Thyroid gland (tissue), 4 donors: Measurements from ENCODE around the gene KCNAB2. TPM values are rescaled to one million over a fixed set of nuclear protein-coding genes. Genes with fewer than 3 reads are reported as not detected.

Experiments
- DNase-seq, 2 donors: peaks; one replicate each; pipeline ENCODE4 v3.0.0-alpha.2; 2019
- H3K27ac ChIP-seq, 3 donors: fragments of 200-600 bp; sonication (generic); 1 replicate in 2 of 3; 2 replicates in 1 of 3; pipeline ENCODE4 v1.5.1; 2016 to 2019; ENCODE audit warnings: mild to moderate bottlenecking in 1 of 3, moderate library complexity in 1 of 3
- H3K27me3 ChIP-seq: fragments of 200-600 bp; sonication (generic); one replicate; pipeline ENCODE4 v1.5.1; 2019
- H3K36me3 ChIP-seq, 2 donors: fragments of 200-600 bp; sonication (generic); one replicate each; pipeline ENCODE4 v1.5.1; 2016 to 2019
- H3K4me1 ChIP-seq, 2 donors: fragments of 200-600 bp; sonication (generic); one replicate each; pipeline ENCODE4 v1.5.1; 2017 to 2019
- H3K4me3 ChIP-seq, 3 donors: fragments of 200-600 bp; sonication (generic); replicated peaks in 1 of 3; 1 replicate in 2 of 3; 2 replicates in 1 of 3; pipeline ENCODE4 v1.5.1; 2016; ENCODE audit warnings: mild to moderate bottlenecking in 1 of 3
- H3K9me3 ChIP-seq: fragments of 200-600 bp; sonication (generic); one replicate; pipeline ENCODE4 v1.5.1; 2017
- POLR2A ChIP-seq, 2 donors: fragments of 450-650 bp; IDR thresholded peaks; one replicate each; pipeline ENCODE4 v1.6.1; 2017; ENCODE audit warnings: antibody characterized with exemption in 2 of 2, mild to moderate bottlenecking in 2 of 2, moderate library complexity in 1 of 2
- WGBS, 2 donors: methylation state at CpG; one replicate each; pipeline ENCODE4 v1.1.5; 2017; 5-methylcytosine and 5-hydroxymethylcytosine counted together
- intact Hi-C: fragments of 100-400 bp; cut with DNase I; formaldehyde crosslinking; loops from one replicate; pipeline ENCODE4 v1.15.1; 2023
- total RNA-seq, 4 donors: library from RNA; depleted of rRNA; stranded (reverse); fragments of >200 nt; gene quantifications; one replicate each; pipeline ENCODE4 v1.2.3, GENCODE V29; 2016
- TF ChIP-seq, protein P1 (sequence below), 6 experiments: fragments of 200-600 bp in 3 of 6; fragments of 450-650 bp in 3 of 6; sonication (generic) in 3 of 6; IDR thresholded peaks; one replicate each; pipeline ENCODE4 v1.5.1; 2016 to 2019; ENCODE audit warnings: antibody characterized with exemption in 6 of 6, mild to moderate bottlenecking in 2 of 6, inconsistent platforms in 1 of 6, moderate library complexity in 1 of 6

Gene KCNAB2
- total RNA-seq, 4 donors from 2014 or later, result 3.1 to 7.3 (median 6.1) TPM

DNA sequence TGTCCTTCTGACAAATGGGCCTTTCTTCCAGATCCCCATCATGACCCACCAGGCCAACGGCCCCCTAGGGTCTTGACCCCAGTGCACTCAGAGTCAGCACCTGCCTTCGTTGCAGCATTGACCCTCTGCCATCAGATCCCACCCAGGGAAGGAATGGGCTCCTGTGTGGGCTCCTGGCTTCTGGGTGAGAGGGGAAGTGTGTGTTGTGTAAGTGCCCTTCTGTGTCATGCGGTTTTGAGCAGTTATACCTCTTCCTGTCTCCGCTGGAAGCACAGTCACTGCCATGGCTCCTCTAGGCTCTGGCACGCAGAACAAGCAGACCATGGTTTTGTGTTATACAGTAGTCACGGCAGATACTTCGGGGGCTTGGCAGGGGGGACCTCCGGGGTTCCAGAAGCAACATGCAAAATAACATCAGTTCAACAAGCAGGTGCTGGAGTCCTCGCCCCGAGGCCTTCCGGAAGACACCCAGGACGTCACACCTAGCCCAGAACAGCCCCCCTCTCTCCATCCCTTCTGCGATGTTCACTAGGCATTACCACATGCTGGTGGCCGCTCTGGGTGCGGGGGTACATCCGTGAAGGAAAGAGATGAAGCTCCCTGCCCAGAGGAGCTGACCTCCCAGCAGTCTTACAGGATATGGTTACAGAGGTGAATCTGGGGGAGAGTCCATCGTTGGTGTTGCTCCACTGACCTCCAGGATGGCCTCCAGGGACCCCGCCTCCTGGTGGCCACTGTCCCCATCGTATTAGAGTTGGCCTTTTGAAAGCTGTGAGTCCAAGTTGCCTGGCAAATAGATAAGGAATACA is 17.4 kb upstream of the KCNAB2 start:
- WGBS, 2 donors, result 75 to 86% methylated on average over 16 to 19 of the region's 19 CpGs
- TF ChIP-seq, protein P1, sequence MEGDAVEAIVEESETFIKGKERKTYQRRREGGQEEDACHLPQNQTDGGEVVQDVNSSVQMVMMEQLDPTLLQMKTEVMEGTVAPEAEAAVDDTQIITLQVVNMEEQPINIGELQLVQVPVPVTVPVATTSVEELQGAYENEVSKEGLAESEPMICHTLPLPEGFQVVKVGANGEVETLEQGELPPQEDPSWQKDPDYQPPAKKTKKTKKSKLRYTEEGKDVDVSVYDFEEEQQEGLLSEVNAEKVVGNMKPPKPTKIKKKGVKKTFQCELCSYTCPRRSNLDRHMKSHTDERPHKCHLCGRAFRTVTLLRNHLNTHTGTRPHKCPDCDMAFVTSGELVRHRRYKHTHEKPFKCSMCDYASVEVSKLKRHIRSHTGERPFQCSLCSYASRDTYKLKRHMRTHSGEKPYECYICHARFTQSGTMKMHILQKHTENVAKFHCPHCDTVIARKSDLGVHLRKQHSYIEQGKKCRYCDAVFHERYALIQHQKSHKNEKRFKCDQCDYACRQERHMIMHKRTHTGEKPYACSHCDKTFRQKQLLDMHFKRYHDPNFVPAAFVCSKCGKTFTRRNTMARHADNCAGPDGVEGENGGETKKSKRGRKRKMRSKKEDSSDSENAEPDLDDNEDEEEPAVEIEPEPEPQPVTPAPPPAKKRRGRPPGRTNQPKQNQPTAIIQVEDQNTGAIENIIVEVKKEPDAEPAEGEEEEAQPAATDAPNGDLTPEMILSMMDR (IDR thresholded peaks at IDR 0.05), result no peak
- TF ChIP-seq POLR2A (IDR thresholded peaks at IDR 0.05), result no peak
- intact Hi-C loops, result no loop called here
- no peak overlapping the region for H3K27ac ChIP-seq
- DNase-seq, result no peak
- H3K4me3 ChIP-seq, result no peak overlapping the region
- peaks cover 4% of the 10 kb centered on the region in 2 donors for H3K4me1 ChIP-seq
- H3K36me3 ChIP-seq, result no peaks in the 10 kb centered on the region
- no peaks in the 10 kb centered on the region for H3K9me3 ChIP-seq
- no peaks in the 10 kb centered on the region for H3K27me3 ChIP-seq

DNA sequence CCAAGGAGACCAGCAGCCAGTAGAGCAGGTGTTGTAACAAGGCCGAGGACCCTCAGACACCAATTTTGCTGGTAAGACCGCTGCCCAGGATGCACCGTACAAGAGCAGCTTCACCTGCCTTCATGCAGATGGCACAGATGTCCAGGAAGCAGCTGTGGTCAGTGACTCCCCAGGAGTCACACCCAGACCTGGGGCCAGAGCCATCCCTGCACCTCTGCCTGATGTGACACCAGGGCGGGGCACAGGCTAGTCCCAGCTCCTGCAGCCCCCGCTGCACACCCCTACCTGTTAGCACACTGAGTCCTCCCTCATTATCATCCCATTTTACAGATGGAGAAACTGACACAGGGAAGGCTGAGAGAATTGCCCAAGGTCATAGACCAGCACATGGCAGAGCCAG is 16.3 kb upstream of the KCNAB2 start:
- intact Hi-C loops, result no loop called here

GRCh38 chr1:6030132-6030531 is 15.6 kb upstream of the KCNAB2 start:
- H3K27me3 ChIP-seq, result no peaks in the 10 kb centered on the region
- H3K9me3 ChIP-seq, result no peaks in the 10 kb centered on the region
- intact Hi-C loops, result no loop called here
- no peak overlapping the region for H3K27ac ChIP-seq
- DNase-seq, result no peak
- no peak for TF ChIP-seq POLR2A (IDR thresholded peaks at IDR 0.05)
- TF ChIP-seq, protein P1 (IDR thresholded peaks at IDR 0.05), result no peak
- no peaks in the 10 kb centered on the region for H3K36me3 ChIP-seq
- WGBS, 2 donors, result 86 to 91% methylated on average over 7 of the region's 7 CpGs
- H3K4me3 ChIP-seq, result no peak overlapping the region
- H3K4me1 ChIP-seq, result peaks cover 4% of the 10 kb centered on the region in 2 donors

More for the DNA sequence above, 16.3 kb upstream of the KCNAB2 start:
- H3K4me3 ChIP-seq, result no peak overlapping the region
- DNase-seq, result no peak
- H3K36me3 ChIP-seq, result no peaks in the 10 kb centered on the region
- WGBS, 2 donors, result 88 to 93% methylated on average over 5 of the region's 5 CpGs
- no peak overlapping the region for H3K27ac ChIP-seq
- no peaks in the 10 kb centered on the region for H3K27me3 ChIP-seq
- peaks cover 4% of the 10 kb centered on the region in 2 donors for H3K4me1 ChIP-seq
- H3K9me3 ChIP-seq, result no peaks in the 10 kb centered on the region
- TF ChIP-seq, protein P1 (IDR thresholded peaks at IDR 0.05), result no peak
- TF ChIP-seq POLR2A (IDR thresholded peaks at IDR 0.05), result no peak

GRCh38 chr1:6030547-6031261 is 15.0 kb upstream of the KCNAB2 start:
- H3K36me3 ChIP-seq, result no peaks in the 10 kb centered on the region
- no peaks in the 10 kb centered on the region for H3K9me3 ChIP-seq
- WGBS, 2 donors, result 87 to 91% methylated on average over 2 of the region's 2 CpGs
- no peaks in the 10 kb centered on the region for H3K27me3 ChIP-seq
- peaks cover 0 to 4% of the 10 kb centered on the region in 2 donors for H3K4me1 ChIP-seq
- H3K4me3 ChIP-seq, result no peak overlapping the region
- intact Hi-C loops, result no loop called here
- H3K27ac ChIP-seq, result no peak overlapping the region
- TF ChIP-seq POLR2A (IDR thresholded peaks at IDR 0.05), result no peak
- TF ChIP-seq, protein P1 (IDR thresholded peaks at IDR 0.05), result no peak
- no peak for DNase-seq

DNA sequence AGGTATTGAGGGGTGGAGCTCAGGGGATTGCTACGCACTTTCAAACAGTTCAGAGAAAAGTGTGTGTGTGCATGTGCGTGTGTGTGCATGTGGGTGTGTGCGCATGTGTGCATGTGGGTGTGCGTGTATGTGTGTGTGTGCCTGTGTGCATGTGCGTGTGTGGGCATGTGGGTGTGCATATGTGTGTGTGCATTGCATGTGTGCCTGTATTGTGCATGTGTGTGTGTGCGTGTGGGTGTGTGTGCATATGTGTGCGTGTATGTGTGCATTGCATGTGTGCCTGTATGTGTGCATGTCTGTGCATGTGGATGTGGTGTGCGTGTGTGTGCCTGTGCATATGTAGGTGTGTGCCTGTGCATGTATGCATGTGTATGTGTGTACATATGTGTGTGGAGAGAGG is 12.6 kb upstream of the KCNAB2 start:
- H3K27ac ChIP-seq, result no peak overlapping the region
- H3K27me3 ChIP-seq, result no peaks in the 10 kb centered on the region
- 88 to 91% methylated on average over 8 of the region's 8 CpGs for WGBS, 2 donors
- no peaks in the 10 kb centered on the region for H3K36me3 ChIP-seq
- TF ChIP-seq POLR2A (IDR thresholded peaks at IDR 0.05), result no peak
- TF ChIP-seq, protein P1 (IDR thresholded peaks at IDR 0.05), result no peak
- no peak for DNase-seq
- no peaks in the 10 kb centered on the region for H3K4me1 ChIP-seq
- no peak overlapping the region for H3K4me3 ChIP-seq
- H3K9me3 ChIP-seq, result no peaks in the 10 kb centered on the region
- intact Hi-C loops, result no loop called here
